GM23338 (cell line): Measurements from ENCODE around the gene RHOV. TPM values are rescaled to one million over a fixed set of nuclear protein-coding genes. Genes with fewer than 3 reads are reported as not detected.

Source experiments
- ATAC-seq: fragments of 200-7000 bp; cut with Tn5 transposase; 3 replicates; pipeline ENCODE4 v1.9.1; 2020
- DNase-seq: peaks from one replicate; pipeline ENCODE4 v3.0.0-alpha.2; 2015; ENCODE audit warnings: low spot score
- H2AFZ ChIP-seq: fragments of 200-600 bp; sonication (generic); 2 replicates; pipeline ENCODE4 v1.8.0; 2016; ENCODE audit warnings: antibody characterized with exemption, mild to moderate bottlenecking, moderate library complexity
- H3F3A ChIP-seq: fragments of 200-600 bp; sonication (generic); replicated peaks from 2 replicates; pipeline ENCODE4 v1.8.0; 2017; ENCODE audit warnings: antibody characterized with exemption, mixed run types, low read depth
- H3K27ac ChIP-seq: fragments of 200-600 bp; sonication (generic); 2 replicates; pipeline ENCODE4 v1.6.1; 2016; ENCODE audit warnings: low read depth
- H3K27me3 ChIP-seq: fragments of 200-600 bp; sonication (generic); 2 replicates; pipeline ENCODE4 v1.8.0; 2016; ENCODE audit warnings: mild to moderate bottlenecking, mixed run types, moderate library complexity; ENCODE audit not compliant: insufficient read depth
- H3K36me3 ChIP-seq: fragments of 200-600 bp; sonication (generic); 2 replicates; pipeline ENCODE4 v1.8.0; 2016; ENCODE audit warnings: mild to moderate bottlenecking; ENCODE audit not compliant: insufficient read depth
- H3K4me1 ChIP-seq: fragments of 200-600 bp; sonication (generic); 2 replicates; pipeline ENCODE4 v1.8.0; 2016; ENCODE audit warnings: mild to moderate bottlenecking, moderate library complexity; ENCODE audit not compliant: insufficient read depth
- H3K4me2 ChIP-seq: fragments of 200-600 bp; sonication (generic); 2 replicates; pipeline ENCODE4 v1.7.1; 2017; ENCODE audit warnings: mixed run types
- H3K4me3 ChIP-seq: fragments of 200-600 bp; sonication (generic); 2 replicates; pipeline ENCODE4 v1.6.1; 2016; ENCODE audit warnings: mixed run types
- H3K79me2 ChIP-seq: fragments of 200-600 bp; sonication (generic); replicated peaks from 2 replicates; pipeline ENCODE4 v1.8.0; 2017; ENCODE audit warnings: mild to moderate bottlenecking; ENCODE audit not compliant: insufficient read depth
- H3K9me2 ChIP-seq: fragments of 200-600 bp; sonication (generic); 2 replicates; pipeline ENCODE4 v1.8.0; 2017; ENCODE audit not compliant: insufficient read depth
- H4K20me1 ChIP-seq: fragments of 200-600 bp; sonication (generic); replicated peaks from 2 replicates; pipeline ENCODE4 v1.8.0; 2017; ENCODE audit warnings: mild to moderate bottlenecking; ENCODE audit not compliant: insufficient read depth
- H3K27ac Mint-ChIP-seq: 2 replicates; pipeline ENCODE4 v1.8.0; 2020; ENCODE audit warnings: inconsistent platforms, mild to moderate bottlenecking, moderate library complexity, mixed read lengths
- H3K27me3 Mint-ChIP-seq: 3 replicates; pipeline ENCODE4 v1.8.0; 2022; ENCODE audit warnings: low read depth, mild to moderate bottlenecking, moderate library complexity, mixed read lengths, inconsistent platforms; ENCODE audit not compliant: insufficient read depth, poor library complexity
- H3K36me3 Mint-ChIP-seq: 3 replicates; pipeline ENCODE4 v1.8.0; 2021; ENCODE audit warnings: low read depth, mild to moderate bottlenecking, inconsistent platforms, moderate library complexity, mixed read lengths
- H3K4me1 Mint-ChIP-seq: 3 replicates; pipeline ENCODE4 v1.8.0; 2020; ENCODE audit warnings: mild to moderate bottlenecking, inconsistent platforms, mixed read lengths
- H3K4me3 Mint-ChIP-seq: 3 replicates; pipeline ENCODE4 v1.8.0; 2021; ENCODE audit warnings: moderate library complexity, mild to moderate bottlenecking, inconsistent platforms, mixed read lengths
- H3K9me3 Mint-ChIP-seq: 3 replicates; pipeline ENCODE4 v1.8.0; 2020; ENCODE audit warnings: moderate library complexity, mild to moderate bottlenecking, inconsistent platforms, mixed read lengths
- CTCF ChIP-seq, 2 experiments: fragments of 200-600 bp in 1 of 2; sonication (generic) in 1 of 2; conservative IDR thresholded peaks; 2 replicates each; pipeline versions ENCODE4 v1.5.1 to v1.6.1; 2016 to 2017; ENCODE audit warnings: antibody characterized with exemption in 2 of 2, low read depth in 2 of 2, mild to moderate bottlenecking in 2 of 2, moderate library complexity in 1 of 2
- EZH2 ChIP-seq: fragments of 200-600 bp; sonication (generic); IDR thresholded peaks from one replicate; pipeline ENCODE4 v1.8.0; 2017; ENCODE audit warnings: antibody characterized with exemption, mild to moderate bottlenecking, low read depth; ENCODE audit not compliant: unreplicated experiment
- JUNB ChIP-seq: IDR thresholded peaks from one replicate; pipeline ENCODE4 v1.6.1; 2016; ENCODE audit warnings: antibody characterized with exemption; ENCODE audit not compliant: unreplicated experiment
- POLR2AphosphoS5 ChIP-seq: IDR thresholded peaks from 2 replicates; pipeline ENCODE4 v1.6.1; 2016; ENCODE audit warnings: antibody characterized with exemption, low read depth
- ZNF331 ChIP-seq: fragments of 250-450 bp; sonication (Bioruptor Pico); IDR thresholded peaks from 2 replicates; pipeline ENCODE4 v1.5.0; 2020; ENCODE audit warnings: low read depth, mild to moderate bottlenecking, moderate library complexity
- polyA plus RNA-seq: library from polyadenylated mRNA; unstranded; fragments of >200 nt; fragmentation: Nextera tagmentation; extraction: Ambion mirVana; gene quantifications from 2 replicates; pipeline ENCODE4 v1.2.1, GENCODE V29; 2016
- total RNA-seq: library from RNA; depleted of rRNA; stranded (reverse); fragments of >200 nt; shearing (Covaris generic); gene quantifications from 2 replicates; pipeline ENCODE4 v1.2.3, GENCODE V29; 2014
- TF ChIP-seq, protein P1 (sequence below): fragments of 250-450 bp; sonication (Bioruptor Pico); IDR thresholded peaks from 2 replicates; pipeline ENCODE4 v1.5.0; 2020; ENCODE audit warnings: mild to moderate bottlenecking, moderate library complexity
- TF ChIP-seq, protein P2 (sequence below): IDR thresholded peaks from one replicate; pipeline ENCODE4 v1.6.1; 2018; ENCODE audit warnings: antibody characterized with exemption; ENCODE audit not compliant: unreplicated experiment
- TF ChIP-seq, protein P3 (sequence below): IDR thresholded peaks from 2 replicates; pipeline ENCODE4 v1.6.1; 2016; ENCODE audit warnings: antibody characterized with exemption

The RHOV gene
- total and polyA plus RNA-seq, 2 experiments from 2014 or later = 4.4 to 4.7 TPM

GRCh38 chr15:40853241-40853890, 20.7 kb downstream of the RHOV start:
- H3F3A ChIP-seq = peaks cover 12% of the 10 kb centered on the region
- ATAC-seq (no peak), DNase-seq (no peak)
- peaks cover 11% of the 10 kb centered on the region for H3K36me3 ChIP-seq
- no peak overlapping the region for H3K27ac Mint-ChIP-seq
- H3K27me3 ChIP-seq = no peaks in the 10 kb centered on the region
- H2AFZ ChIP-seq = no peak overlapping the region
- H3K27me3 Mint-ChIP-seq = peaks cover 9% of the 10 kb centered on the region
- H3K4me1 Mint-ChIP-seq = peaks cover 12% of the 10 kb centered on the region
- TF ChIP-seq POLR2AphosphoS5 = no peak
- no peak for TF ChIP-seq ZNF331 (CRISPR knock-in tag)
- no peak for TF ChIP-seq EZH2
- TF ChIP-seq, protein P1, sequence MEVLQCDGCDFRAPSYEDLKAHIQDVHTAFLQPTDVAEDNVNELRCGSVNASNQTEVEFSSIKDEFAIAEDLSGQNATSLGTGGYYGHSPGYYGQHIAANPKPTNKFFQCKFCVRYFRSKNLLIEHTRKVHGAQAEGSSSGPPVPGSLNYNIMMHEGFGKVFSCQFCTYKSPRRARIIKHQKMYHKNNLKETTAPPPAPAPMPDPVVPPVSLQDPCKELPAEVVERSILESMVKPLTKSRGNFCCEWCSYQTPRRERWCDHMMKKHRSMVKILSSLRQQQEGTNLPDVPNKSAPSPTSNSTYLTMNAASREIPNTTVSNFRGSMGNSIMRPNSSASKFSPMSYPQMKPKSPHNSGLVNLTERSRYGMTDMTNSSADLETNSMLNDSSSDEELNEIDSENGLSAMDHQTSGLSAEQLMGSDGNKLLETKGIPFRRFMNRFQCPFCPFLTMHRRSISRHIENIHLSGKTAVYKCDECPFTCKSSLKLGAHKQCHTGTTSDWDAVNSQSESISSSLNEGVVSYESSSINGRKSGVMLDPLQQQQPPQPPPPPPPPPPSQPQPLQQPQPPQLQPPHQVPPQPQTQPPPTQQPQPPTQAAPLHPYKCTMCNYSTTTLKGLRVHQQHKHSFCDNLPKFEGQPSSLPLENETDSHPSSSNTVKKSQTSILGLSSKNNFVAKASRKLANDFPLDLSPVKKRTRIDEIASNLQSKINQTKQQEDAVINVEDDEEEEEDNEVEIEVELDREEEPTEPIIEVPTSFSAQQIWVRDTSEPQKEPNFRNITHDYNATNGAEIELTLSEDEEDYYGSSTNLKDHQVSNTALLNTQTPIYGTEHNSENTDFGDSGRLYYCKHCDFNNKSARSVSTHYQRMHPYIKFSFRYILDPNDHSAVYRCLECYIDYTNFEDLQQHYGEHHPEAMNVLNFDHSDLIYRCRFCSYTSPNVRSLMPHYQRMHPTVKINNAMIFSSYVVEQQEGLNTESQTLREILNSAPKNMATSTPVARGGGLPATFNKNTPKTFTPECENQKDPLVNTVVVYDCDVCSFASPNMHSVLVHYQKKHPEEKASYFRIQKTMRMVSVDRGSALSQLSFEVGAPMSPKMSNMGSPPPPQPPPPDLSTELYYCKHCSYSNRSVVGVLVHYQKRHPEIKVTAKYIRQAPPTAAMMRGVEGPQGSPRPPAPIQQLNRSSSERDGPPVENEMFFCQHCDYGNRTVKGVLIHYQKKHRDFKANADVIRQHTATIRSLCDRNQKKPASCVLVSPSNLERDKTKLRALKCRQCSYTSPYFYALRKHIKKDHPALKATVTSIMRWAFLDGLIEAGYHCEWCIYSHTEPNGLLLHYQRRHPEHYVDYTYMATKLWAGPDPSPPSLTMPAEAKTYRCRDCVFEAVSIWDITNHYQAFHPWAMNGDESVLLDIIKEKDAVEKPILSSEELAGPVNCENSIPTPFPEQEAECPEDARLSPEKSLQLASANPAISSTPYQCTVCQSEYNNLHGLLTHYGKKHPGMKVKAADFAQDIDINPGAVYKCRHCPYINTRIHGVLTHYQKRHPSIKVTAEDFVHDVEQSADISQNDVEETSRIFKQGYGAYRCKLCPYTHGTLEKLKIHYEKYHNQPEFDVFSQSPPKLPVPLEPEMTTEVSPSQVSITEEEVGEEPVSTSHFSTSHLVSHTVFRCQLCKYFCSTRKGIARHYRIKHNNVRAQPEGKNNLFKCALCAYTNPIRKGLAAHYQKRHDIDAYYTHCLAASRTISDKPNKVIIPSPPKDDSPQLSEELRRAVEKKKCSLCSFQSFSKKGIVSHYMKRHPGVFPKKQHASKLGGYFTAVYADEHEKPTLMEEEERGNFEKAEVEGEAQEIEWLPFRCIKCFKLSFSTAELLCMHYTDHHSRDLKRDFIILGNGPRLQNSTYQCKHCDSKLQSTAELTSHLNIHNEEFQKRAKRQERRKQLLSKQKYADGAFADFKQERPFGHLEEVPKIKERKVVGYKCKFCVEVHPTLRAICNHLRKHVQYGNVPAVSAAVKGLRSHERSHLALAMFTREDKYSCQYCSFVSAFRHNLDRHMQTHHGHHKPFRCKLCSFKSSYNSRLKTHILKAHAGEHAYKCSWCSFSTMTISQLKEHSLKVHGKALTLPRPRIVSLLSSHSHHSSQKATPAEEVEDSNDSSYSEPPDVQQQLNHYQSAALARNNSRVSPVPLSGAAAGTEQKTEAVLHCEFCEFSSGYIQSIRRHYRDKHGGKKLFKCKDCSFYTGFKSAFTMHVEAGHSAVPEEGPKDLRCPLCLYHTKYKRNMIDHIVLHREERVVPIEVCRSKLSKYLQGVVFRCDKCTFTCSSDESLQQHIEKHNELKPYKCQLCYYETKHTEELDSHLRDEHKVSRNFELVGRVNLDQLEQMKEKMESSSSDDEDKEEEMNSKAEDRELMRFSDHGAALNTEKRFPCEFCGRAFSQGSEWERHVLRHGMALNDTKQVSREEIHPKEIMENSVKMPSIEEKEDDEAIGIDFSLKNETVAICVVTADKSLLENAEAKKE (CRISPR knock-in tag) = no peak
- TF ChIP-seq, protein P2, sequence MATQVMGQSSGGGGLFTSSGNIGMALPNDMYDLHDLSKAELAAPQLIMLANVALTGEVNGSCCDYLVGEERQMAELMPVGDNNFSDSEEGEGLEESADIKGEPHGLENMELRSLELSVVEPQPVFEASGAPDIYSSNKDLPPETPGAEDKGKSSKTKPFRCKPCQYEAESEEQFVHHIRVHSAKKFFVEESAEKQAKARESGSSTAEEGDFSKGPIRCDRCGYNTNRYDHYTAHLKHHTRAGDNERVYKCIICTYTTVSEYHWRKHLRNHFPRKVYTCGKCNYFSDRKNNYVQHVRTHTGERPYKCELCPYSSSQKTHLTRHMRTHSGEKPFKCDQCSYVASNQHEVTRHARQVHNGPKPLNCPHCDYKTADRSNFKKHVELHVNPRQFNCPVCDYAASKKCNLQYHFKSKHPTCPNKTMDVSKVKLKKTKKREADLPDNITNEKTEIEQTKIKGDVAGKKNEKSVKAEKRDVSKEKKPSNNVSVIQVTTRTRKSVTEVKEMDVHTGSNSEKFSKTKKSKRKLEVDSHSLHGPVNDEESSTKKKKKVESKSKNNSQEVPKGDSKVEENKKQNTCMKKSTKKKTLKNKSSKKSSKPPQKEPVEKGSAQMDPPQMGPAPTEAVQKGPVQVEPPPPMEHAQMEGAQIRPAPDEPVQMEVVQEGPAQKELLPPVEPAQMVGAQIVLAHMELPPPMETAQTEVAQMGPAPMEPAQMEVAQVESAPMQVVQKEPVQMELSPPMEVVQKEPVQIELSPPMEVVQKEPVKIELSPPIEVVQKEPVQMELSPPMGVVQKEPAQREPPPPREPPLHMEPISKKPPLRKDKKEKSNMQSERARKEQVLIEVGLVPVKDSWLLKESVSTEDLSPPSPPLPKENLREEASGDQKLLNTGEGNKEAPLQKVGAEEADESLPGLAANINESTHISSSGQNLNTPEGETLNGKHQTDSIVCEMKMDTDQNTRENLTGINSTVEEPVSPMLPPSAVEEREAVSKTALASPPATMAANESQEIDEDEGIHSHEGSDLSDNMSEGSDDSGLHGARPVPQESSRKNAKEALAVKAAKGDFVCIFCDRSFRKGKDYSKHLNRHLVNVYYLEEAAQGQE = no peak
- TF ChIP-seq JUNB = no peak
- TF ChIP-seq, protein P3, sequence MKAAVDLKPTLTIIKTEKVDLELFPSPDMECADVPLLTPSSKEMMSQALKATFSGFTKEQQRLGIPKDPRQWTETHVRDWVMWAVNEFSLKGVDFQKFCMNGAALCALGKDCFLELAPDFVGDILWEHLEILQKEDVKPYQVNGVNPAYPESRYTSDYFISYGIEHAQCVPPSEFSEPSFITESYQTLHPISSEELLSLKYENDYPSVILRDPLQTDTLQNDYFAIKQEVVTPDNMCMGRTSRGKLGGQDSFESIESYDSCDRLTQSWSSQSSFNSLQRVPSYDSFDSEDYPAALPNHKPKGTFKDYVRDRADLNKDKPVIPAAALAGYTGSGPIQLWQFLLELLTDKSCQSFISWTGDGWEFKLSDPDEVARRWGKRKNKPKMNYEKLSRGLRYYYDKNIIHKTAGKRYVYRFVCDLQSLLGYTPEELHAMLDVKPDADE = no peak
- no peak for TF ChIP-seq CTCF (conservative IDR thresholded peaks at IDR 0.05; ENCODE audit: low read depth in 2 of 2)
- peaks cover 75% of the 10 kb centered on the region for H3K36me3 Mint-ChIP-seq
- H3K9me2 ChIP-seq = no peaks in the 10 kb centered on the region
- H3K4me2 ChIP-seq = no peak overlapping the region
- no peak overlapping the region for H3K4me3 Mint-ChIP-seq
- no peaks in the 10 kb centered on the region for H3K4me1 ChIP-seq
- H4K20me1 ChIP-seq = peaks cover 13% of the 10 kb centered on the region
- peaks cover 35% of the 10 kb centered on the region for H3K79me2 ChIP-seq
- no peak overlapping the region for H3K4me3 ChIP-seq
- H3K9me3 Mint-ChIP-seq = no peaks in the 10 kb centered on the region
- H3K27ac ChIP-seq = no peak overlapping the region
